HEK293 (cell line): Measurements from ENCODE around the gene PREB.

Experiments
- CTCF ChIA-PET: fragments of 350-600 bp; formaldehyde crosslinking; extraction: SDS; loops from one replicate; lab custom pipeline; 2021; ENCODE audit warnings: antibody characterized with exemption; lab: Yijun Ruan, JAX
- POLR2A ChIA-PET: fragments of 300-600 bp; formaldehyde crosslinking; extraction: SDS; loops from one replicate; lab custom pipeline; 2020; ENCODE audit warnings: antibody characterized with exemption, inconsistent platforms; lab: Yijun Ruan, JAX
- H3K27ac ChIP-seq: fragments of 200-500 bp; sonication (Bioruptor generic); 2 replicates; pipeline ENCODE4 v1.5.1; 2014; ENCODE audit warnings: low read depth, low read length, control low read depth, inconsistent platforms; ENCODE audit errors: extremely low read depth
- H3K36me3 ChIP-seq, 2 experiments: fragments of 200-500 bp in 1 of 2; sonication (Bioruptor generic) in 1 of 2; 1 replicate in 1 of 2; 2 replicates in 1 of 2; pipeline ENCODE4 v1.5.1; 2014 to 2017; ENCODE audit warnings: inconsistent platforms in 2 of 2, low read length in 2 of 2; ENCODE audit not compliant: control insufficient read depth in 2 of 2, insufficient read depth in 1 of 2
- H3K4me1 ChIP-seq: fragments of 200-500 bp; sonication (Bioruptor generic); 2 replicates; pipeline ENCODE4 v1.5.1; 2014; ENCODE audit warnings: mild to moderate bottlenecking, low read length, inconsistent platforms; ENCODE audit not compliant: control insufficient read depth, insufficient read depth
- H3K4me3 ChIP-seq: 2 replicates; pipeline ENCODE4 v1.5.1; 2011; ENCODE audit warnings: low read depth, mild to moderate bottlenecking, control low read depth, low read length, moderate library complexity
- H3K9me3 ChIP-seq: fragments of 200-500 bp; sonication (Bioruptor generic); 2 replicates; pipeline ENCODE4 v1.5.1; 2014; ENCODE audit warnings: low read depth, low read length, inconsistent platforms; ENCODE audit not compliant: control insufficient read depth, insufficient read depth
- GLIS1 ChIP-seq: fragments of 450-650 bp; formaldehyde crosslinking; IDR thresholded peaks from 2 replicates; pipeline ENCODE4 v1.5.1; 2016; ENCODE audit warnings: missing biosample characterization, missing genetic modification characterization
- OSR2 ChIP-seq: fragments of 450-650 bp; formaldehyde crosslinking; IDR thresholded peaks from 2 replicates; pipeline ENCODE4 v1.5.1; 2016; ENCODE audit warnings: missing biosample characterization, missing genetic modification characterization
- SCRT1 ChIP-seq: fragments of 450-650 bp; formaldehyde crosslinking; IDR thresholded peaks from 2 replicates; pipeline ENCODE4 v1.5.1; 2016; ENCODE audit warnings: missing biosample characterization, missing genetic modification characterization, borderline replicate concordance
- ZBTB17 ChIP-seq: fragments of 450-650 bp; formaldehyde crosslinking; IDR thresholded peaks from 2 replicates; pipeline ENCODE4 v1.5.1; 2016; ENCODE audit warnings: missing biosample characterization, missing genetic modification characterization
- ZBTB8A ChIP-seq: fragments of 450-650 bp; formaldehyde crosslinking; IDR thresholded peaks from 2 replicates; pipeline ENCODE4 v1.5.1; 2016; ENCODE audit warnings: missing biosample characterization, missing genetic modification characterization
- ZEB2 ChIP-seq: fragments of 450-650 bp; formaldehyde crosslinking; IDR thresholded peaks from 2 replicates; pipeline ENCODE4 v1.5.1; 2016; ENCODE audit warnings: missing biosample characterization, missing genetic modification characterization
- ZNF335 ChIP-seq: fragments of 450-650 bp; formaldehyde crosslinking; conservative IDR thresholded peaks from 2 replicates; pipeline ENCODE4 v1.5.1; 2016; ENCODE audit warnings: missing biosample characterization, missing genetic modification characterization
- ZNF341 ChIP-seq: fragments of 450-650 bp; formaldehyde crosslinking; IDR thresholded peaks from 2 replicates; pipeline ENCODE4; 2016; ENCODE audit warnings: low read depth, missing biosample characterization, missing genetic modification characterization
- ZNF529 ChIP-seq: fragments of 450-650 bp; formaldehyde crosslinking; IDR thresholded peaks from 2 replicates; pipeline ENCODE4 v1.5.1; 2017; ENCODE audit warnings: missing genetic modification characterization, missing biosample characterization; ENCODE audit not compliant: insufficient replicate concordance
- ZNF580 ChIP-seq: fragments of 450-650 bp; formaldehyde crosslinking; IDR thresholded peaks from 2 replicates; pipeline ENCODE4 v1.5.1; 2016; ENCODE audit warnings: missing biosample characterization, missing genetic modification characterization
- ZNF776 ChIP-seq: fragments of 450-650 bp; formaldehyde crosslinking; IDR thresholded peaks from 2 replicates; pipeline ENCODE4 v1.5.0; 2017; ENCODE audit warnings: missing biosample characterization, missing genetic modification characterization, borderline replicate concordance
- ZNF777 ChIP-seq: fragments of 450-650 bp; formaldehyde crosslinking; IDR thresholded peaks from 2 replicates; pipeline ENCODE4 v1.5.1; 2017; ENCODE audit warnings: missing biosample characterization, missing genetic modification characterization, borderline replicate concordance
- TF ChIP-seq, protein P1 (sequence below): fragments of 450-650 bp; formaldehyde crosslinking; IDR thresholded peaks from 2 replicates; pipeline ENCODE4 v1.5.1; 2016; ENCODE audit warnings: missing biosample characterization, missing genetic modification characterization
- TF ChIP-seq, protein P2 (sequence below): fragments of 450-650 bp; formaldehyde crosslinking; IDR thresholded peaks from 2 replicates; pipeline ENCODE4 v1.5.1; 2016; ENCODE audit warnings: missing biosample characterization, missing genetic modification characterization
- TF ChIP-seq, protein P3 (sequence below): fragments of 450-650 bp; formaldehyde crosslinking; IDR thresholded peaks from 2 replicates; pipeline ENCODE4 v1.5.1; 2016; ENCODE audit warnings: missing biosample characterization, missing genetic modification characterization
- TF ChIP-seq, protein P4 (sequence below): fragments of 450-650 bp; formaldehyde crosslinking; IDR thresholded peaks from 2 replicates; pipeline ENCODE4 v1.5.1; 2017; ENCODE audit warnings: missing biosample characterization, missing genetic modification characterization

The PREB gene

GRCh38 chr2:27118525-27119329 lies 15.7 kb downstream of the PREB start, which contains the start of gene CGREF1 (continued):
- TF ChIP-seq SCRT1 (tag by site-specific recombination) = no peak
- TF ChIP-seq ZNF777 (tag by site-specific recombination) = peak; percentile 49; the same call in 1 of the 2 replicates
- TF ChIP-seq OSR2 (tag by site-specific recombination) = no peak
- peak; percentile 67; the same call in 1 of the 2 replicates for TF ChIP-seq GLIS1 (tag by site-specific recombination)
- TF ChIP-seq, protein P1, sequence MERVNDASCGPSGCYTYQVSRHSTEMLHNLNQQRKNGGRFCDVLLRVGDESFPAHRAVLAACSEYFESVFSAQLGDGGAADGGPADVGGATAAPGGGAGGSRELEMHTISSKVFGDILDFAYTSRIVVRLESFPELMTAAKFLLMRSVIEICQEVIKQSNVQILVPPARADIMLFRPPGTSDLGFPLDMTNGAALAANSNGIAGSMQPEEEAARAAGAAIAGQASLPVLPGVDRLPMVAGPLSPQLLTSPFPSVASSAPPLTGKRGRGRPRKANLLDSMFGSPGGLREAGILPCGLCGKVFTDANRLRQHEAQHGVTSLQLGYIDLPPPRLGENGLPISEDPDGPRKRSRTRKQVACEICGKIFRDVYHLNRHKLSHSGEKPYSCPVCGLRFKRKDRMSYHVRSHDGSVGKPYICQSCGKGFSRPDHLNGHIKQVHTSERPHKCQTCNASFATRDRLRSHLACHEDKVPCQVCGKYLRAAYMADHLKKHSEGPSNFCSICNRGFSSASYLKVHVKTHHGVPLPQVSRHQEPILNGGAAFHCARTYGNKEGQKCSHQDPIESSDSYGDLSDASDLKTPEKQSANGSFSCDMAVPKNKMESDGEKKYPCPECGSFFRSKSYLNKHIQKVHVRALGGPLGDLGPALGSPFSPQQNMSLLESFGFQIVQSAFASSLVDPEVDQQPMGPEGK (tag by site-specific recombination) = peak; percentile 26; the same call in 1 of the 2 replicates
- no peak for TF ChIP-seq ZNF776 (tag by site-specific recombination)
- TF ChIP-seq ZNF341 (tag by site-specific recombination) = 0 out of 2 replicates have a peak, but pooled peaks have one; percentile 3
- TF ChIP-seq, protein P2, sequence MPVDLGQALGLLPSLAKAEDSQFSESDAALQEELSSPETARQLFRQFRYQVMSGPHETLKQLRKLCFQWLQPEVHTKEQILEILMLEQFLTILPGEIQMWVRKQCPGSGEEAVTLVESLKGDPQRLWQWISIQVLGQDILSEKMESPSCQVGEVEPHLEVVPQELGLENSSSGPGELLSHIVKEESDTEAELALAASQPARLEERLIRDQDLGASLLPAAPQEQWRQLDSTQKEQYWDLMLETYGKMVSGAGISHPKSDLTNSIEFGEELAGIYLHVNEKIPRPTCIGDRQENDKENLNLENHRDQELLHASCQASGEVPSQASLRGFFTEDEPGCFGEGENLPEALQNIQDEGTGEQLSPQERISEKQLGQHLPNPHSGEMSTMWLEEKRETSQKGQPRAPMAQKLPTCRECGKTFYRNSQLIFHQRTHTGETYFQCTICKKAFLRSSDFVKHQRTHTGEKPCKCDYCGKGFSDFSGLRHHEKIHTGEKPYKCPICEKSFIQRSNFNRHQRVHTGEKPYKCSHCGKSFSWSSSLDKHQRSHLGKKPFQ (tag by site-specific recombination) = peak; percentile 66
- TF ChIP-seq, protein P3, sequence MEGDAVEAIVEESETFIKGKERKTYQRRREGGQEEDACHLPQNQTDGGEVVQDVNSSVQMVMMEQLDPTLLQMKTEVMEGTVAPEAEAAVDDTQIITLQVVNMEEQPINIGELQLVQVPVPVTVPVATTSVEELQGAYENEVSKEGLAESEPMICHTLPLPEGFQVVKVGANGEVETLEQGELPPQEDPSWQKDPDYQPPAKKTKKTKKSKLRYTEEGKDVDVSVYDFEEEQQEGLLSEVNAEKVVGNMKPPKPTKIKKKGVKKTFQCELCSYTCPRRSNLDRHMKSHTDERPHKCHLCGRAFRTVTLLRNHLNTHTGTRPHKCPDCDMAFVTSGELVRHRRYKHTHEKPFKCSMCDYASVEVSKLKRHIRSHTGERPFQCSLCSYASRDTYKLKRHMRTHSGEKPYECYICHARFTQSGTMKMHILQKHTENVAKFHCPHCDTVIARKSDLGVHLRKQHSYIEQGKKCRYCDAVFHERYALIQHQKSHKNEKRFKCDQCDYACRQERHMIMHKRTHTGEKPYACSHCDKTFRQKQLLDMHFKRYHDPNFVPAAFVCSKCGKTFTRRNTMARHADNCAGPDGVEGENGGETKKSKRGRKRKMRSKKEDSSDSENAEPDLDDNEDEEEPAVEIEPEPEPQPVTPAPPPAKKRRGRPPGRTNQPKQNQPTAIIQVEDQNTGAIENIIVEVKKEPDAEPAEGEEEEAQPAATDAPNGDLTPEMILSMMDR (tag by site-specific recombination) = peak; percentile 19; the same call in 1 of the 2 replicates
- 0 out of 2 replicates have a peak, but pooled peaks have one; percentile 20 for TF ChIP-seq ZBTB8A
- TF ChIP-seq, protein P4, sequence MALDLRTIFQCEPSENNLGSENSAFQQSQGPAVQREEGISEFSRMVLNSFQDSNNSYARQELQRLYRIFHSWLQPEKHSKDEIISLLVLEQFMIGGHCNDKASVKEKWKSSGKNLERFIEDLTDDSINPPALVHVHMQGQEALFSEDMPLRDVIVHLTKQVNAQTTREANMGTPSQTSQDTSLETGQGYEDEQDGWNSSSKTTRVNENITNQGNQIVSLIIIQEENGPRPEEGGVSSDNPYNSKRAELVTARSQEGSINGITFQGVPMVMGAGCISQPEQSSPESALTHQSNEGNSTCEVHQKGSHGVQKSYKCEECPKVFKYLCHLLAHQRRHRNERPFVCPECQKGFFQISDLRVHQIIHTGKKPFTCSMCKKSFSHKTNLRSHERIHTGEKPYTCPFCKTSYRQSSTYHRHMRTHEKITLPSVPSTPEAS (tag by site-specific recombination) = peak; percentile 89
- no peak for TF ChIP-seq ZNF529 (tag by site-specific recombination)

DNA sequence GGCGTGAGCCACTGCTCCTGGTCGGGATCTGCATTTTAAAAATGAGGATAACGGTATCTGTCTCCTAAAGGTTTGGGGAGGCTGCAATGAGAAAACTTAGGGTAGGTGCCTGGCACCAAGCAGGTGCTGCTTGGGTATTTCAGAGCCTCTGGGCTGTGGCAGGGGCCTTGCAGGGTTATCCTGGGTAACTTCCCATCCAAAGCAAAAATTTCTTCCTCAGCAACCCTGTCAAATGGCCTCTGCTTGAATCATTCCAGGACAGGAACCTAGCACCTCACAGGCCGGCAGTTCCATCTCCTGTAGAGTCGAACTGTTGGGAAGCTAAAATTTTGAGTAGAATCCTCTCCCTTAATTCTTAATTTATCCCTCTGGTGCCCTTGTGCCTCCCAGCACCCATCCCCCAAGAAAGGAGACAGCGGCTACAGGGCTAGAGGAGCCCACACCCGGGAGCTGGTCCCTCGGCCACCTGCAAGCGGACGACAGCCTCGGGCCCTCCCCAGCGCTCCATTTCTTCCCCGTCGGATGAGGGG lies 16.4 kb downstream of the PREB start:
- 0 out of 2 replicates have a peak, but pooled peaks have one; percentile 17 for TF ChIP-seq ZBTB17 (tag by site-specific recombination)
- TF ChIP-seq ZEB2 (tag by site-specific recombination) = 0 out of 2 replicates have a peak, but pooled peaks have one; percentile 17
- TF ChIP-seq ZNF335 (tag by site-specific recombination) = peak; percentile 32; the same call in 1 of the 2 replicates
- no peak for TF ChIP-seq ZNF580 (tag by site-specific recombination)
- no peaks in the 10 kb centered on the region for H3K9me3 ChIP-seq
- CTCF ChIA-PET = interaction anchor here (0.8 kb wide), 1 partner anchor 73 kb away, joined by 3 read pairs; no protein-coding TSS in a partner anchor
- no peaks in the 10 kb centered on the region for H3K36me3 ChIP-seq
- H3K27ac ChIP-seq = peak overlapping the region; percentile 67; the same call in 1 of the 2 replicates
- POLR2A ChIA-PET = no interaction called here
- no peaks in the 10 kb centered on the region for H3K4me1 ChIP-seq
- peak overlapping the region; percentile 34; the same call in 1 of the 2 replicates for H3K4me3 ChIP-seq
